Measurements from ENCODE around the gene A4GNT. TPM values are rescaled to one million over a fixed set of nuclear protein-coding genes. Genes with fewer than 3 reads are reported as not detected.
A peak's percentile ranks its signal among the peaks of the same experiment; 100 is the strongest.

Gene A4GNT
- total and polyA plus RNA-seq, 2 experiments from 2014 or later, result not detected

- TF ChIP-seq EZH2phosphoT487 (IDR thresholded peaks at IDR 0.05; ENCODE audit: insufficient read depth, low read depth), result no peak
- TF ChIP-seq EZH2 (IDR thresholded peaks at IDR 0.05; ENCODE audit: insufficient read depth, poor library complexity, severe bottlenecking), result no peak
- Histone ChIP-seq H3K27me3 (replicated peaks; ENCODE audit: insufficient read depth) (no peaks in the 10 kb centered on the region), H2AFZ (no peak overlapping the region), H3K36me3 (ENCODE audit: low read depth) (no peaks in the 10 kb centered on the region), H3K4me3 (no peak overlapping the region), H3K79me2 (ENCODE audit: insufficient read depth) (no peaks in the 10 kb centered on the region), H3K9ac (no peak overlapping the region), H3F3A (ENCODE audit: insufficient read depth) (peaks cover 26% of the 10 kb centered on the region), H3K9me3 (ENCODE audit: low read depth) (no peaks in the 10 kb centered on the region), H3K4me1 (ENCODE audit: insufficient read depth) (peaks cover 23% of the 10 kb centered on the region), H3K27ac (peak overlapping the region; percentile 96), H4K20me1 (ENCODE audit: insufficient read depth) (no peaks in the 10 kb centered on the region), H3K4me2 (ENCODE audit: unreplicated experiment) (peak overlapping the region; percentile 96), H3K9me2 (ENCODE audit: insufficient read depth) (no peaks in the 10 kb centered on the region)
- WGBS, 2 experiments (ENCODE audit: low coverage in 1 of 2, low lambda C conversion rate in 2 of 2, missing lambda C conversion rate in 2 of 2), result 76 to 79% methylated on average over 6 of the region's 6 CpGs
- in situ Hi-C loops (cut with MboI), result no loop called here
- DNase-seq, result no peak
Observed at GRCh38 chr3:138124188-138124587, 8.0 kb downstream of the A4GNT start.

GRCh38 chr3:138119423-138119766 is 12.8 kb downstream of the A4GNT start:
- 17 to 18% methylated on average over 4 of the region's 4 CpGs for WGBS, 2 experiments (ENCODE audit: low coverage in 1 of 2, low lambda C conversion rate in 2 of 2, missing lambda C conversion rate in 2 of 2)
- in situ Hi-C loops (cut with MboI), result no loop called here
- H4K20me1 ChIP-seq (ENCODE audit: insufficient read depth), result no peaks in the 10 kb centered on the region

GRCh38 chr3:138118612-138119422 is 13.4 kb downstream of the A4GNT start:
- Histone ChIP-seq H3K79me2 (ENCODE audit: insufficient read depth) (peaks cover 11% of the 10 kb centered on the region), H3K9me2 (ENCODE audit: insufficient read depth) (no peaks in the 10 kb centered on the region), H4K20me1 (ENCODE audit: insufficient read depth) (no peaks in the 10 kb centered on the region), H3K27ac (no peak overlapping the region), H3K4me1 (ENCODE audit: insufficient read depth) (peaks cover 7% of the 10 kb centered on the region), H3F3A (ENCODE audit: insufficient read depth) (peaks cover 9% of the 10 kb centered on the region), H3K9ac (no peak overlapping the region), H3K4me3 (no peak overlapping the region), H3K36me3 (ENCODE audit: low read depth) (no peaks in the 10 kb centered on the region), H3K9me3 (ENCODE audit: low read depth) (no peaks in the 10 kb centered on the region), H2AFZ (no peak overlapping the region), H3K27me3 (replicated peaks; ENCODE audit: insufficient read depth) (no peaks in the 10 kb centered on the region), H3K4me2 (ENCODE audit: unreplicated experiment) (no peak overlapping the region)
- 26 to 30% methylated on average over 8 of the region's 8 CpGs for WGBS, 2 experiments (ENCODE audit: low coverage in 1 of 2, low lambda C conversion rate in 2 of 2, missing lambda C conversion rate in 2 of 2)
- TF ChIP-seq EZH2phosphoT487 (IDR thresholded peaks at IDR 0.05; ENCODE audit: insufficient read depth, low read depth) (no peak), EZH2 (IDR thresholded peaks at IDR 0.05; ENCODE audit: insufficient read depth, poor library complexity, severe bottlenecking) (no peak)
- peak; percentile 81 for DNase-seq
- in situ Hi-C loops (cut with MboI), result no loop called here

More at GRCh38 chr3:138119423-138119766, 12.8 kb downstream of the A4GNT start:
- Histone ChIP-seq H3K4me2 (ENCODE audit: unreplicated experiment) (no peak overlapping the region), H3K9me2 (ENCODE audit: insufficient read depth) (no peaks in the 10 kb centered on the region), H3K4me3 (no peak overlapping the region), H3K27ac (no peak overlapping the region), H3K4me1 (ENCODE audit: insufficient read depth) (peaks cover under 1% of the 10 kb centered on the region; the same call in 1 of the 2 replicates), H3K27me3 (replicated peaks; ENCODE audit: insufficient read depth) (no peaks in the 10 kb centered on the region), H3K9ac (no peak overlapping the region), H2AFZ (no peak overlapping the region), H3K9me3 (ENCODE audit: low read depth) (no peaks in the 10 kb centered on the region), H3F3A (ENCODE audit: insufficient read depth) (peaks cover 9% of the 10 kb centered on the region), H3K36me3 (ENCODE audit: low read depth) (no peaks in the 10 kb centered on the region), H3K79me2 (ENCODE audit: insufficient read depth) (peaks cover 5% of the 10 kb centered on the region)
- peak; percentile 22 for DNase-seq
- TF ChIP-seq EZH2phosphoT487 (IDR thresholded peaks at IDR 0.05; ENCODE audit: insufficient read depth, low read depth), result no peak
- TF ChIP-seq EZH2 (IDR thresholded peaks at IDR 0.05; ENCODE audit: insufficient read depth, poor library complexity, severe bottlenecking), result no peak

- DNase-seq, result peak; percentile 91
- peak within 1 kb of the TSS; percentile 65 for H2AFZ ChIP-seq
- peaks cover 9% of the 10 kb centered on the region for H3F3A ChIP-seq (ENCODE audit: insufficient read depth)
- H3K4me2 ChIP-seq (ENCODE audit: unreplicated experiment), result peak within 1 kb of the TSS; percentile 93
- H3K79me2 ChIP-seq (ENCODE audit: insufficient read depth), result peaks cover 46% of the 10 kb centered on the region
- H3K4me1 ChIP-seq (ENCODE audit: insufficient read depth), result peaks cover 25% of the 10 kb centered on the region
- H3K9me2 ChIP-seq (ENCODE audit: insufficient read depth), result no peaks in the 10 kb centered on the region
- no peaks in the 10 kb centered on the region for H3K27me3 ChIP-seq (replicated peaks; ENCODE audit: insufficient read depth)
- H3K4me3 ChIP-seq, result peak within 1 kb of the TSS; percentile 77
- peak within 1 kb of the TSS; percentile 91 for H3K9ac ChIP-seq
- in situ Hi-C loops (cut with MboI), result no loop called here
- no peaks in the 10 kb centered on the region for H4K20me1 ChIP-seq (ENCODE audit: insufficient read depth)
- H3K9me3 ChIP-seq (ENCODE audit: low read depth), result no peaks in the 10 kb centered on the region
- 1 to 3% methylated on average over 54 to 84 of the region's 86 CpGs for WGBS, 2 experiments (ENCODE audit: low coverage in 1 of 2, low lambda C conversion rate in 2 of 2, missing lambda C conversion rate in 2 of 2)
- peak within 1 kb of the TSS; percentile 91 for H3K27ac ChIP-seq
- TF ChIP-seq EZH2 (IDR thresholded peaks at IDR 0.05; ENCODE audit: insufficient read depth, poor library complexity, severe bottlenecking) (no peak), EZH2phosphoT487 (IDR thresholded peaks at IDR 0.05; ENCODE audit: insufficient read depth, low read depth) (no peak)
- H3K36me3 ChIP-seq (ENCODE audit: low read depth), result no peaks in the 10 kb centered on the region; the same call in 1 of the 2 replicates
Observed at GRCh38 chr3:138114988-138115971, 16.9 kb downstream of the A4GNT start, which contains the start of gene DZIP1L. TSS of gene DZIP1L (minus strand) at chr3:138115608. CDS start at chr3:138103971, 11,637 bp downstream.

Measured in GM23248 (cell line).